IMR-90 (cell line): ENCODE measurements around the gene TACC3. TPM values are rescaled to one million over a fixed set of nuclear protein-coding genes. Genes with fewer than 3 reads are reported as not detected.

Source experiments
- ATAC-seq: fragments of 200-7000 bp; cut with Tn5 transposase; 2 replicates; pipeline ENCODE4 v1.9.1; 2020; ENCODE audit warnings: low read depth, mild to moderate bottlenecking, moderate library complexity
- BruUV-seq: library from RNA; stranded (reverse); fragments of 400-500 nt; replicated peaks from 2 replicates; lab custom pipeline; 2021; lab: Mats Ljungman, UMichigan
- CTCF ChIA-PET: fragments of 300-600 bp; formaldehyde crosslinking; extraction: SDS; loops from one replicate; lab custom pipeline; 2021; ENCODE audit warnings: antibody characterized with exemption; lab: Yijun Ruan, JAX
- POLR2A ChIA-PET: fragments of 300-600 bp; sonication (Branson Sonifier 250); formaldehyde crosslinking; loops from one replicate; lab custom pipeline; 2022; ENCODE audit warnings: antibody characterized with exemption; ENCODE audit not compliant: unreplicated experiment; lab: Charles Lee
- DNase-seq: peaks from one replicate; pipeline ENCODE4 v3.0.0; 2013
- H2AFZ ChIP-seq: replicated peaks from 2 replicates; pipeline ENCODE3; 2013; ENCODE audit warnings: low read length, mild to moderate bottlenecking; ENCODE audit not compliant: poor library complexity
- H2AK5ac ChIP-seq: 2 replicates; pipeline ENCODE4 v1.6.1; 2013; ENCODE audit warnings: low read depth, low read length, inconsistent platforms
- H2AK9ac ChIP-seq: replicated peaks from 2 replicates; pipeline ENCODE3; 2013; ENCODE audit warnings: mild to moderate bottlenecking, low read depth, low read length, moderate library complexity; ENCODE audit not compliant: poor library complexity
- H2BK120ac ChIP-seq: 2 replicates; pipeline ENCODE4 v1.6.1; 2013; ENCODE audit warnings: low read depth, low read length, inconsistent platforms
- H2BK15ac ChIP-seq: 3 replicates; pipeline ENCODE4 v1.6.1; 2013; ENCODE audit warnings: low read depth, low read length, inconsistent platforms
- H2BK20ac ChIP-seq: 2 replicates; pipeline ENCODE4 v1.6.1; 2013; ENCODE audit warnings: low read depth, mild to moderate bottlenecking, inconsistent platforms, low read length, moderate library complexity
- H2BK5ac ChIP-seq: 2 replicates; pipeline ENCODE4 v1.6.1; 2013; ENCODE audit warnings: mild to moderate bottlenecking, low read depth, low read length, inconsistent platforms; ENCODE audit not compliant: poor library complexity, severe bottlenecking
- H3K14ac ChIP-seq: replicated peaks from 2 replicates; pipeline ENCODE4 v1.6.1; 2013; ENCODE audit warnings: low read depth, low read length, inconsistent platforms
- H3K18ac ChIP-seq: 2 replicates; pipeline ENCODE4 v1.6.1; 2013; ENCODE audit warnings: low read depth, low read length, control low read depth
- H3K23ac ChIP-seq: 2 replicates; pipeline ENCODE4 v1.6.1; 2013; ENCODE audit warnings: low read depth, low read length, inconsistent platforms
- H3K27ac ChIP-seq: 2 replicates; pipeline ENCODE4 v1.5.1; 2013; ENCODE audit warnings: mild to moderate bottlenecking, control low read depth, low read length; ENCODE audit not compliant: insufficient read depth
- H3K27me3 ChIP-seq: 2 replicates; pipeline ENCODE4 v1.6.1; 2013; ENCODE audit warnings: low read length; ENCODE audit not compliant: control insufficient read depth, insufficient read depth
- H3K36me3 ChIP-seq: 2 replicates; pipeline ENCODE4 v1.6.1; 2013; ENCODE audit warnings: low read length, mixed read lengths; ENCODE audit not compliant: control insufficient read depth, insufficient read depth
- H3K4ac ChIP-seq: 2 replicates; pipeline ENCODE4 v1.6.1; 2013; ENCODE audit warnings: low read depth, low read length, inconsistent platforms
- H3K4me1 ChIP-seq: 2 replicates; pipeline ENCODE4 v1.6.1; 2013; ENCODE audit warnings: low read length, mixed read lengths; ENCODE audit not compliant: control insufficient read depth, insufficient read depth
- H3K4me2 ChIP-seq: 2 replicates; pipeline ENCODE4 v1.6.1; 2013; ENCODE audit warnings: low read depth, mild to moderate bottlenecking, control low read depth, low read length, moderate library complexity
- H3K4me3 ChIP-seq: 2 replicates; pipeline ENCODE4 v1.5.1; 2013; ENCODE audit warnings: low read depth, mild to moderate bottlenecking, control low read depth, low read length, moderate library complexity; ENCODE audit not compliant: insufficient read depth
- H3K56ac ChIP-seq: 2 replicates; pipeline ENCODE4 v1.6.1; 2013; ENCODE audit warnings: low read length, inconsistent platforms; ENCODE audit not compliant: insufficient read depth; ENCODE audit errors: extremely low read depth
- H3K79me1 ChIP-seq, 2 experiments: 2 replicates each; pipeline ENCODE4 v1.6.1; 2013; ENCODE audit warnings: low read length in 2 of 2, inconsistent platforms in 1 of 2, low read depth in 1 of 2
- H3K9ac ChIP-seq: 2 replicates; pipeline ENCODE4 v1.6.1; 2013; ENCODE audit warnings: low read depth, low read length, control low read depth
- H3K9me1 ChIP-seq: 2 replicates; pipeline ENCODE4 v1.6.1; 2013; ENCODE audit warnings: low read length, inconsistent platforms; ENCODE audit not compliant: insufficient read depth
- H3K9me3 ChIP-seq: 2 replicates; pipeline ENCODE4 v1.6.1; 2013; ENCODE audit warnings: low read length; ENCODE audit not compliant: control insufficient read depth, insufficient read depth
- H4K20me1 ChIP-seq: 2 replicates; pipeline ENCODE4 v1.6.1; 2013; ENCODE audit warnings: low read length, inconsistent platforms; ENCODE audit not compliant: insufficient read depth
- H4K5ac ChIP-seq: 2 replicates; pipeline ENCODE4 v1.6.1; 2013; ENCODE audit warnings: mild to moderate bottlenecking, low read depth, low read length, control low read depth
- H4K8ac ChIP-seq, 2 experiments: 2 replicates each; pipeline ENCODE4 v1.6.1; 2013; ENCODE audit warnings: low read depth in 2 of 2, low read length in 2 of 2, control low read depth in 1 of 2, inconsistent platforms in 1 of 2
- H4K91ac ChIP-seq: 2 replicates; pipeline ENCODE4 v1.6.1; 2013; ENCODE audit warnings: low read depth, low read length, inconsistent platforms; ENCODE audit not compliant: insufficient read depth
- CHD1 ChIP-seq: IDR thresholded peaks from 2 replicates; pipeline ENCODE4 v1.6.1; 2012; ENCODE audit warnings: low read depth, low read length, improper control_type of control experiment
- MAFK ChIP-seq: IDR thresholded peaks from 2 replicates; pipeline ENCODE4 v1.6.1; 2012; ENCODE audit warnings: low read depth, low read length, improper control_type of control experiment
- MAZ ChIP-seq: IDR thresholded peaks from 2 replicates; pipeline ENCODE4 v1.6.1; 2012; ENCODE audit warnings: low read depth, mild to moderate bottlenecking, low read length, improper control_type of control experiment, moderate library complexity, borderline replicate concordance
- POLR2A ChIP-seq: IDR thresholded peaks from 2 replicates; pipeline ENCODE4 v1.6.1; 2012; ENCODE audit warnings: mild to moderate bottlenecking, low read depth, low read length
- RAD21 ChIP-seq: IDR thresholded peaks from 2 replicates; pipeline ENCODE4 v1.6.1; 2012; ENCODE audit warnings: low read length, improper control_type of control experiment
- RCOR1 ChIP-seq: IDR thresholded peaks from 2 replicates; pipeline ENCODE4 v1.6.1; 2012; ENCODE audit warnings: mild to moderate bottlenecking, low read length, improper control_type of control experiment; ENCODE audit not compliant: insufficient replicate concordance
- RFX5 ChIP-seq: IDR thresholded peaks from 2 replicates; pipeline ENCODE4 v1.8.0; 2012; ENCODE audit warnings: low read depth, mild to moderate bottlenecking, low read length, moderate library complexity
- SMC3 ChIP-seq: fragments of 150-350 bp; IDR thresholded peaks from 2 replicates; pipeline ENCODE4 v1.6.1; 2016; ENCODE audit warnings: low read depth, mild to moderate bottlenecking, antibody characterized with exemption, low read length, moderate library complexity
- WGBS, 2 experiments: methylation state at CpG; one replicate each; pipeline versions ENCODE4 v1.1.5 to v1.1.7; 2013; ENCODE audit warnings: missing lambda C conversion rate in 2 of 2; ENCODE audit not compliant: insufficient read length in 1 of 2; ENCODE audit errors: extremely low coverage in 2 of 2; 5-methylcytosine and 5-hydroxymethylcytosine counted together
- dilution Hi-C: fragments of 300-500 bp; cut with HindIII; formaldehyde crosslinking; loops from one replicate; pipeline ENCODE4 v1.14.3; 2018; ENCODE audit warnings: low sequenced_read_pairs; ENCODE audit not compliant: unreplicated experiment
- in situ Hi-C: fragments of 300-500 bp; cut with MboI; formaldehyde crosslinking; loops from 3 replicates; pipeline ENCODE4 v1.14.3; 2019; ENCODE audit warnings: low sequenced_read_pairs, inconsistent platforms, mixed read lengths
- intact Hi-C: fragments of 100-400 bp; cut with micrococcal nuclease; formaldehyde crosslinking; loops from 2 replicates; pipeline ENCODE4 v1.10.0; 2022
- polyA plus RNA-seq, 3 experiments: library from polyadenylated mRNA; depleted of rRNA; stranded (reverse); fragments of >200 nt; gene quantifications; 2 replicates each; pipeline ENCODE4 v1.2.3, GENCODE V29; 2012; ENCODE audit warnings: low replicate concordance in 1 of 3
- total RNA-seq: library from RNA; depleted of rRNA; stranded (reverse); fragments of >200 nt; gene quantifications from 2 replicates; pipeline ENCODE4 v1.2.3, GENCODE V29; 2012
- TF ChIP-seq, protein P1 (sequence below): conservative IDR thresholded peaks from 2 replicates; pipeline ENCODE4 v1.5.1; 2012; ENCODE audit warnings: mild to moderate bottlenecking, low read depth, low read length, improper control_type of control experiment
- TF ChIP-seq, protein P2 (sequence below): fragments of 150-350 bp; IDR thresholded peaks from 2 replicates; pipeline ENCODE4 v1.6.1; 2017; ENCODE audit warnings: mild to moderate bottlenecking, antibody characterized with exemption, low read length, low read depth
- TF ChIP-seq, protein P3 (sequence below): fragments of 150-350 bp; IDR thresholded peaks from 2 replicates; pipeline ENCODE4 v1.6.1; 2016; ENCODE audit warnings: low read depth, mild to moderate bottlenecking, low read length, moderate library complexity, borderline replicate concordance

Gene TACC3
- total and polyA plus RNA-seq, 2 of the 4 experiments (the other 2 are of a cell fraction), result 15.1 to 49.7 TPM

DNA sequence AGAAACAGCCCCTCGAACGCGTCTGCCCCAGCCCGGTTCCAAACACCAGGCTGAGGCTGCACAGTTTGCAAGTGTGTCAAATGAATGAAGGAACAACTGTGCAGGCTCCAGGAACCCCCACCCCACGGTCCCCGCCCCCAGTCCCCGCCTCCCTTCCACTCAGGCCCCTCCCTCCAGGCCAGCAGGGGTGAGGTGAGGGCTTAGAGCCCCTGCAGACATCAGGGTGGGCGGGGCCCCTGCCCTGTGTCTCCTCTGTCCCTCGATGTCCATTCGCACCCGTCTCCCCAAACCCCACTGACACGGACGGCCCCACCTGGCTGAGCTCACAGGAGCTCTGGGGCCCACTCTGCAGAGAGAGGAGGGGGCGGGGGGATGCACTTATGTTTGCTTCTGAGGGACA, 28.5 kb downstream of the TACC3 start:
- Histone ChIP-seq H3K14ac (no peak overlapping the region), H4K91ac (no peak overlapping the region), H3K27ac (no peak overlapping the region), H2BK5ac (no peak overlapping the region), H4K5ac (no peak overlapping the region), H3K4me1 (no peaks in the 10 kb centered on the region), H2AK9ac (no peak overlapping the region), H4K8ac (no peak overlapping the region), H3K27me3 (no peaks in the 10 kb centered on the region; the same call in 1 of the 2 replicates), H3K9me3 (no peaks in the 10 kb centered on the region), H2BK20ac (no peak overlapping the region), H3K4me2 (no peak overlapping the region), H2BK120ac (no peak overlapping the region), H3K18ac (no peak overlapping the region), H4K20me1 (peaks cover 4% of the 10 kb centered on the region; the same call in 1 of the 2 replicates), H2AK5ac (no peak overlapping the region), H3K56ac (no peak overlapping the region), H3K9ac (no peak overlapping the region), H3K79me1 (no peaks in the 10 kb centered on the region), H3K4ac (no peak overlapping the region), H3K4me3 (no peak overlapping the region), H3K9me1 (no peaks in the 10 kb centered on the region), H3K23ac (no peak overlapping the region), H2BK15ac (no peak overlapping the region), H3K36me3 (peaks cover 2% of the 10 kb centered on the region; the same call in 1 of the 2 replicates), H2AFZ (no peak overlapping the region)
- ATAC-seq (no peak), DNase-seq (no peak)
- BruUV-seq, result no TSS peak
- dilution Hi-C loops, result no loop called here
- intact Hi-C loops, result no loop called here
- POLR2A ChIA-PET, result no interaction called here
- no peak for TF ChIP-seq CHD1
- TF ChIP-seq, protein P1, sequence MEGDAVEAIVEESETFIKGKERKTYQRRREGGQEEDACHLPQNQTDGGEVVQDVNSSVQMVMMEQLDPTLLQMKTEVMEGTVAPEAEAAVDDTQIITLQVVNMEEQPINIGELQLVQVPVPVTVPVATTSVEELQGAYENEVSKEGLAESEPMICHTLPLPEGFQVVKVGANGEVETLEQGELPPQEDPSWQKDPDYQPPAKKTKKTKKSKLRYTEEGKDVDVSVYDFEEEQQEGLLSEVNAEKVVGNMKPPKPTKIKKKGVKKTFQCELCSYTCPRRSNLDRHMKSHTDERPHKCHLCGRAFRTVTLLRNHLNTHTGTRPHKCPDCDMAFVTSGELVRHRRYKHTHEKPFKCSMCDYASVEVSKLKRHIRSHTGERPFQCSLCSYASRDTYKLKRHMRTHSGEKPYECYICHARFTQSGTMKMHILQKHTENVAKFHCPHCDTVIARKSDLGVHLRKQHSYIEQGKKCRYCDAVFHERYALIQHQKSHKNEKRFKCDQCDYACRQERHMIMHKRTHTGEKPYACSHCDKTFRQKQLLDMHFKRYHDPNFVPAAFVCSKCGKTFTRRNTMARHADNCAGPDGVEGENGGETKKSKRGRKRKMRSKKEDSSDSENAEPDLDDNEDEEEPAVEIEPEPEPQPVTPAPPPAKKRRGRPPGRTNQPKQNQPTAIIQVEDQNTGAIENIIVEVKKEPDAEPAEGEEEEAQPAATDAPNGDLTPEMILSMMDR, result no peak
- TF ChIP-seq POLR2A, result no peak
- no peak for TF ChIP-seq RCOR1
- TF ChIP-seq, protein P2, sequence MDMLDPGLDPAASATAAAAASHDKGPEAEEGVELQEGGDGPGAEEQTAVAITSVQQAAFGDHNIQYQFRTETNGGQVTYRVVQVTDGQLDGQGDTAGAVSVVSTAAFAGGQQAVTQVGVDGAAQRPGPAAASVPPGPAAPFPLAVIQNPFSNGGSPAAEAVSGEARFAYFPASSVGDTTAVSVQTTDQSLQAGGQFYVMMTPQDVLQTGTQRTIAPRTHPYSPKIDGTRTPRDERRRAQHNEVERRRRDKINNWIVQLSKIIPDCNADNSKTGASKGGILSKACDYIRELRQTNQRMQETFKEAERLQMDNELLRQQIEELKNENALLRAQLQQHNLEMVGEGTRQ, result no peak
- no peak for TF ChIP-seq MAFK
- no peak for TF ChIP-seq RFX5
- no peak for TF ChIP-seq SMC3
- no peak for TF ChIP-seq RAD21
- TF ChIP-seq, protein P3, sequence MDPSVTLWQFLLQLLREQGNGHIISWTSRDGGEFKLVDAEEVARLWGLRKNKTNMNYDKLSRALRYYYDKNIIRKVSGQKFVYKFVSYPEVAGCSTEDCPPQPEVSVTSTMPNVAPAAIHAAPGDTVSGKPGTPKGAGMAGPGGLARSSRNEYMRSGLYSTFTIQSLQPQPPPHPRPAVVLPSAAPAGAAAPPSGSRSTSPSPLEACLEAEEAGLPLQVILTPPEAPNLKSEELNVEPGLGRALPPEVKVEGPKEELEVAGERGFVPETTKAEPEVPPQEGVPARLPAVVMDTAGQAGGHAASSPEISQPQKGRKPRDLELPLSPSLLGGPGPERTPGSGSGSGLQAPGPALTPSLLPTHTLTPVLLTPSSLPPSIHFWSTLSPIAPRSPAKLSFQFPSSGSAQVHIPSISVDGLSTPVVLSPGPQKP, result no peak
- TF ChIP-seq MAZ, result no peak
- CTCF ChIA-PET, result no interaction called here
- in situ Hi-C loops, result no loop called here
- 40% methylated on average over 1 of the region's 14 CpGs; no CpG with 5 or more reads in 1 of the 2 experiments for WGBS, 2 experiments
